GM23338 (cell line): ENCODE data around the gene HNF1B. TPM values are rescaled to one million over a fixed set of nuclear protein-coding genes. Genes with fewer than 3 reads are reported as not detected.

Source experiments
- ATAC-seq: fragments of 200-7000 bp; cut with Tn5 transposase; 3 replicates; pipeline ENCODE4 v1.9.1; 2020
- DNase-seq: peaks from one replicate; pipeline ENCODE4 v3.0.0-alpha.2; 2015; ENCODE audit warnings: low spot score
- H2AFZ ChIP-seq: fragments of 200-600 bp; sonication (generic); 2 replicates; pipeline ENCODE4 v1.8.0; 2016; ENCODE audit warnings: antibody characterized with exemption, mild to moderate bottlenecking, moderate library complexity
- H3F3A ChIP-seq: fragments of 200-600 bp; sonication (generic); replicated peaks from 2 replicates; pipeline ENCODE4 v1.8.0; 2017; ENCODE audit warnings: antibody characterized with exemption, mixed run types, low read depth
- H3K27ac ChIP-seq: fragments of 200-600 bp; sonication (generic); 2 replicates; pipeline ENCODE4 v1.6.1; 2016; ENCODE audit warnings: low read depth
- H3K27me3 ChIP-seq: fragments of 200-600 bp; sonication (generic); 2 replicates; pipeline ENCODE4 v1.8.0; 2016; ENCODE audit warnings: mild to moderate bottlenecking, mixed run types, moderate library complexity; ENCODE audit not compliant: insufficient read depth
- H3K36me3 ChIP-seq: fragments of 200-600 bp; sonication (generic); 2 replicates; pipeline ENCODE4 v1.8.0; 2016; ENCODE audit warnings: mild to moderate bottlenecking; ENCODE audit not compliant: insufficient read depth
- H3K4me1 ChIP-seq: fragments of 200-600 bp; sonication (generic); 2 replicates; pipeline ENCODE4 v1.8.0; 2016; ENCODE audit warnings: mild to moderate bottlenecking, moderate library complexity; ENCODE audit not compliant: insufficient read depth
- H3K4me2 ChIP-seq: fragments of 200-600 bp; sonication (generic); 2 replicates; pipeline ENCODE4 v1.7.1; 2017; ENCODE audit warnings: mixed run types
- H3K4me3 ChIP-seq: fragments of 200-600 bp; sonication (generic); 2 replicates; pipeline ENCODE4 v1.6.1; 2016; ENCODE audit warnings: mixed run types
- H3K79me2 ChIP-seq: fragments of 200-600 bp; sonication (generic); replicated peaks from 2 replicates; pipeline ENCODE4 v1.8.0; 2017; ENCODE audit warnings: mild to moderate bottlenecking; ENCODE audit not compliant: insufficient read depth
- H3K9me2 ChIP-seq: fragments of 200-600 bp; sonication (generic); 2 replicates; pipeline ENCODE4 v1.8.0; 2017; ENCODE audit not compliant: insufficient read depth
- H4K20me1 ChIP-seq: fragments of 200-600 bp; sonication (generic); replicated peaks from 2 replicates; pipeline ENCODE4 v1.8.0; 2017; ENCODE audit warnings: mild to moderate bottlenecking; ENCODE audit not compliant: insufficient read depth
- H3K27ac Mint-ChIP-seq: 2 replicates; pipeline ENCODE4 v1.8.0; 2020; ENCODE audit warnings: inconsistent platforms, mild to moderate bottlenecking, moderate library complexity, mixed read lengths
- H3K27me3 Mint-ChIP-seq: 3 replicates; pipeline ENCODE4 v1.8.0; 2022; ENCODE audit warnings: low read depth, mild to moderate bottlenecking, moderate library complexity, mixed read lengths, inconsistent platforms; ENCODE audit not compliant: insufficient read depth, poor library complexity
- H3K36me3 Mint-ChIP-seq: 3 replicates; pipeline ENCODE4 v1.8.0; 2021; ENCODE audit warnings: low read depth, mild to moderate bottlenecking, inconsistent platforms, moderate library complexity, mixed read lengths
- H3K4me1 Mint-ChIP-seq: 3 replicates; pipeline ENCODE4 v1.8.0; 2020; ENCODE audit warnings: mild to moderate bottlenecking, inconsistent platforms, mixed read lengths
- H3K4me3 Mint-ChIP-seq: 3 replicates; pipeline ENCODE4 v1.8.0; 2021; ENCODE audit warnings: moderate library complexity, mild to moderate bottlenecking, inconsistent platforms, mixed read lengths
- H3K9me3 Mint-ChIP-seq: 3 replicates; pipeline ENCODE4 v1.8.0; 2020; ENCODE audit warnings: moderate library complexity, mild to moderate bottlenecking, inconsistent platforms, mixed read lengths
- CREB1 ChIP-seq: fragments of 250-450 bp; sonication (Bioruptor Pico); IDR thresholded peaks from 2 replicates; pipeline ENCODE4 v1.5.0; 2020; ENCODE audit warnings: low read depth, mild to moderate bottlenecking, moderate library complexity
- CTCF ChIP-seq, 2 experiments: fragments of 200-600 bp in 1 of 2; sonication (generic) in 1 of 2; conservative IDR thresholded peaks; 2 replicates each; pipeline versions ENCODE4 v1.5.1 to v1.6.1; 2016 to 2017; ENCODE audit warnings: antibody characterized with exemption in 2 of 2, low read depth in 2 of 2, mild to moderate bottlenecking in 2 of 2, moderate library complexity in 1 of 2
- EZH2phosphoT487 ChIP-seq: fragments of 200-600 bp; sonication (generic); IDR thresholded peaks from one replicate; pipeline ENCODE4 v1.8.1; 2018; ENCODE audit warnings: antibody characterized with exemption; ENCODE audit not compliant: unreplicated experiment
- JUNB ChIP-seq: IDR thresholded peaks from one replicate; pipeline ENCODE4 v1.6.1; 2016; ENCODE audit warnings: antibody characterized with exemption; ENCODE audit not compliant: unreplicated experiment
- STAT1 ChIP-seq: IDR thresholded peaks from one replicate; pipeline ENCODE4 v1.6.1; 2016; ENCODE audit warnings: antibody characterized with exemption; ENCODE audit not compliant: unreplicated experiment
- polyA plus RNA-seq: library from polyadenylated mRNA; unstranded; fragments of >200 nt; fragmentation: Nextera tagmentation; extraction: Ambion mirVana; gene quantifications from 2 replicates; pipeline ENCODE4 v1.2.1, GENCODE V29; 2016
- total RNA-seq: library from RNA; depleted of rRNA; stranded (reverse); fragments of >200 nt; shearing (Covaris generic); gene quantifications from 2 replicates; pipeline ENCODE4 v1.2.3, GENCODE V29; 2014
- TF ChIP-seq, protein P1 (sequence below): IDR thresholded peaks from 2 replicates; pipeline ENCODE4 v1.6.1; 2016; ENCODE audit warnings: antibody characterized with exemption
- TF ChIP-seq, protein P2 (sequence below): IDR thresholded peaks from one replicate; pipeline ENCODE4 v1.6.1; 2018; ENCODE audit warnings: antibody characterized with exemption; ENCODE audit not compliant: unreplicated experiment

The HNF1B gene
- total and polyA plus RNA-seq, 2 experiments from 2014 or later, result 0.07 to 0.19 TPM

- TF ChIP-seq, protein P1, sequence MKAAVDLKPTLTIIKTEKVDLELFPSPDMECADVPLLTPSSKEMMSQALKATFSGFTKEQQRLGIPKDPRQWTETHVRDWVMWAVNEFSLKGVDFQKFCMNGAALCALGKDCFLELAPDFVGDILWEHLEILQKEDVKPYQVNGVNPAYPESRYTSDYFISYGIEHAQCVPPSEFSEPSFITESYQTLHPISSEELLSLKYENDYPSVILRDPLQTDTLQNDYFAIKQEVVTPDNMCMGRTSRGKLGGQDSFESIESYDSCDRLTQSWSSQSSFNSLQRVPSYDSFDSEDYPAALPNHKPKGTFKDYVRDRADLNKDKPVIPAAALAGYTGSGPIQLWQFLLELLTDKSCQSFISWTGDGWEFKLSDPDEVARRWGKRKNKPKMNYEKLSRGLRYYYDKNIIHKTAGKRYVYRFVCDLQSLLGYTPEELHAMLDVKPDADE, result no peak
- TF ChIP-seq, protein P2, sequence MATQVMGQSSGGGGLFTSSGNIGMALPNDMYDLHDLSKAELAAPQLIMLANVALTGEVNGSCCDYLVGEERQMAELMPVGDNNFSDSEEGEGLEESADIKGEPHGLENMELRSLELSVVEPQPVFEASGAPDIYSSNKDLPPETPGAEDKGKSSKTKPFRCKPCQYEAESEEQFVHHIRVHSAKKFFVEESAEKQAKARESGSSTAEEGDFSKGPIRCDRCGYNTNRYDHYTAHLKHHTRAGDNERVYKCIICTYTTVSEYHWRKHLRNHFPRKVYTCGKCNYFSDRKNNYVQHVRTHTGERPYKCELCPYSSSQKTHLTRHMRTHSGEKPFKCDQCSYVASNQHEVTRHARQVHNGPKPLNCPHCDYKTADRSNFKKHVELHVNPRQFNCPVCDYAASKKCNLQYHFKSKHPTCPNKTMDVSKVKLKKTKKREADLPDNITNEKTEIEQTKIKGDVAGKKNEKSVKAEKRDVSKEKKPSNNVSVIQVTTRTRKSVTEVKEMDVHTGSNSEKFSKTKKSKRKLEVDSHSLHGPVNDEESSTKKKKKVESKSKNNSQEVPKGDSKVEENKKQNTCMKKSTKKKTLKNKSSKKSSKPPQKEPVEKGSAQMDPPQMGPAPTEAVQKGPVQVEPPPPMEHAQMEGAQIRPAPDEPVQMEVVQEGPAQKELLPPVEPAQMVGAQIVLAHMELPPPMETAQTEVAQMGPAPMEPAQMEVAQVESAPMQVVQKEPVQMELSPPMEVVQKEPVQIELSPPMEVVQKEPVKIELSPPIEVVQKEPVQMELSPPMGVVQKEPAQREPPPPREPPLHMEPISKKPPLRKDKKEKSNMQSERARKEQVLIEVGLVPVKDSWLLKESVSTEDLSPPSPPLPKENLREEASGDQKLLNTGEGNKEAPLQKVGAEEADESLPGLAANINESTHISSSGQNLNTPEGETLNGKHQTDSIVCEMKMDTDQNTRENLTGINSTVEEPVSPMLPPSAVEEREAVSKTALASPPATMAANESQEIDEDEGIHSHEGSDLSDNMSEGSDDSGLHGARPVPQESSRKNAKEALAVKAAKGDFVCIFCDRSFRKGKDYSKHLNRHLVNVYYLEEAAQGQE, result no peak
These were observed 24.2 kb upstream of the HNF1B start (continued) for GRCh38 chr17:37769050-37769449.

- no peak for TF ChIP-seq JUNB
- no peaks in the 10 kb centered on the region for H4K20me1 ChIP-seq
- no peaks in the 10 kb centered on the region for H3K27me3 ChIP-seq
- Mint-ChIP-seq H3K36me3 (no peaks in the 10 kb centered on the region), H3K4me3 (no peak overlapping the region), H3K9me3 (peaks cover 18% of the 10 kb centered on the region), H3K27me3 (peaks cover 3% of the 10 kb centered on the region), H3K4me1 (no peaks in the 10 kb centered on the region), H3K27ac (no peak overlapping the region)
- no peaks in the 10 kb centered on the region for H3K36me3 ChIP-seq
- no peak overlapping the region for H3K27ac ChIP-seq
- no peak for DNase-seq
- no peaks in the 10 kb centered on the region for H3F3A ChIP-seq
- no peak overlapping the region for H2AFZ ChIP-seq
- H3K9me2 ChIP-seq, result no peaks in the 10 kb centered on the region
- ATAC-seq, result no peak
- H3K79me2 ChIP-seq, result no peaks in the 10 kb centered on the region
- no peak overlapping the region for H3K4me2 ChIP-seq
- H3K4me3 ChIP-seq, result no peak overlapping the region
- no peaks in the 10 kb centered on the region for H3K4me1 ChIP-seq
These were observed 23.6 kb upstream of the HNF1B start for GRCh38 chr17:37768438-37768837.

DNA sequence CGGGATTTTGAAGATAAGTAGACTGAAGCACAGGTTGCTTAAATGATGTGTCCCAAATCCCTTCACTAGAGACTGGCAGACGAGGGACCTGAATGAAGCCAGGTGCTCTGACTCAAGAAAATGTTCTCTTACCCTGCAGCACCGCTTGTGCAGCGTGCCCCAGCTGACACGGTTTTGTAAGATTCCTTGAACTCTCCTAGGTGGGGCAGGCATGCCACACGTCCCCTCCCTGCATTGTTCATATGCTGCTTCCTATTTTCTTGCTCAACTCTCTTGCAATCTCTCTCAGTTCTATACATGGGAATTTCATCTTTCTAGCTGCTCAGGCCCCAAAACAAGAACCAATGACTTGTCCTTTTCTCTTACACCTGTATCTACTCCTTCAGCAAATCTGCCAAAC lies 22.1 kb upstream of the HNF1B start:
- no peak overlapping the region for H3K27ac ChIP-seq
- H3K9me2 ChIP-seq, result no peaks in the 10 kb centered on the region
- H3K27ac Mint-ChIP-seq, result no peak overlapping the region
- H3K4me2 ChIP-seq, result no peak overlapping the region
- TF ChIP-seq EZH2phosphoT487, result no peak
- no peaks in the 10 kb centered on the region for H3K4me1 Mint-ChIP-seq
- no peaks in the 10 kb centered on the region for H3K4me1 ChIP-seq
- H3K36me3 ChIP-seq, result no peaks in the 10 kb centered on the region
- H2AFZ ChIP-seq, result no peak overlapping the region
- ATAC-seq (no peak), DNase-seq (no peak)
- no peaks in the 10 kb centered on the region for H3K79me2 ChIP-seq
- H3K27me3 ChIP-seq, result no peaks in the 10 kb centered on the region
- no peaks in the 10 kb centered on the region for H3F3A ChIP-seq
- H3K4me3 ChIP-seq, result no peak overlapping the region
- peaks cover 3% of the 10 kb centered on the region for H3K27me3 Mint-ChIP-seq
- no peak overlapping the region for H3K4me3 Mint-ChIP-seq
- H3K36me3 Mint-ChIP-seq, result no peaks in the 10 kb centered on the region
- no peaks in the 10 kb centered on the region for H4K20me1 ChIP-seq
- H3K9me3 Mint-ChIP-seq, result peaks cover 18% of the 10 kb centered on the region

- Mint-ChIP-seq H3K27me3 (peaks cover 5% of the 10 kb centered on the region), H3K36me3 (no peaks in the 10 kb centered on the region), H3K4me3 (no peak overlapping the region), H3K9me3 (peaks cover 18% of the 10 kb centered on the region), H3K27ac (no peak overlapping the region), H3K4me1 (no peaks in the 10 kb centered on the region)
- Histone ChIP-seq H3K4me2 (no peak overlapping the region), H3K79me2 (no peaks in the 10 kb centered on the region), H4K20me1 (no peaks in the 10 kb centered on the region), H2AFZ (no peak overlapping the region), H3F3A (no peaks in the 10 kb centered on the region), H3K36me3 (no peaks in the 10 kb centered on the region), H3K27me3 (no peaks in the 10 kb centered on the region), H3K4me3 (no peak overlapping the region), H3K4me1 (no peaks in the 10 kb centered on the region), H3K9me2 (no peaks in the 10 kb centered on the region), H3K27ac (no peak overlapping the region)
- ATAC-seq (no peak), DNase-seq (no peak)
- TF ChIP-seq, protein P2, result no peak
- TF ChIP-seq EZH2phosphoT487, result no peak
- TF ChIP-seq CTCF (conservative IDR thresholded peaks at IDR 0.05; ENCODE audit: low read depth in 2 of 2), result no peak
- no peak for TF ChIP-seq STAT1
- no peak for TF ChIP-seq CREB1 (CRISPR knock-in tag)
- no peak for TF ChIP-seq JUNB
These were observed 19.5 kb upstream of the HNF1B start for GRCh38 chr17:37764383-37764782.
